K562 (cell line): ENCODE measurements around the gene ARHGAP42. TPM values are rescaled to one million over a fixed set of nuclear protein-coding genes. Genes with fewer than 3 reads are reported as not detected.

Experiments
- ATAC-seq: fragments of 200-7000 bp; cut with Tn5 transposase; 3 replicates; pipeline ENCODE4 v1.9.1; 2020; ENCODE audit warnings: moderate library complexity
- BruUV-seq: library from RNA; stranded (reverse); fragments of 400-500 nt; replicated peaks from 2 replicates; lab custom pipeline; 2021; lab: Mats Ljungman, UMichigan
- CTCF ChIA-PET: fragments of 300-600 bp; formaldehyde crosslinking; extraction: SDS; loops from one replicate; lab custom pipeline; 2021; ENCODE audit warnings: low intra/inter-chr PET ratio; lab: Yijun Ruan, JAX
- POLR2A ChIA-PET: fragments of 300-600, 350-650 bp; sonication (Branson Sonifier 250); formaldehyde crosslinking; extraction: SDS; loops from one replicate; lab custom pipeline; 2021; ENCODE audit warnings: antibody characterized with exemption, inconsistent platforms; lab: Yijun Ruan, JAX
- DNase-seq, 4 experiments: peaks; one replicate each; pipeline versions ENCODE4 v3.0.0 to v3.0.0-alpha.2; 2011 to 2018; ENCODE audit warnings: low spot score in 3 of 4, mixed read lengths in 3 of 4; ENCODE audit errors: extremely low read depth in 1 of 4
- FAIRE-seq: peaks from 2 replicates; lab custom pipeline; 2011; peaks lifted over from hg19 to GRCh38; lab: Jason Lieb, UNC
- H2AFZ ChIP-seq: 2 replicates; pipeline ENCODE4 v1.6.0; 2011; ENCODE audit warnings: low read depth, low read length, control low read depth, inconsistent platforms
- H3K27ac ChIP-seq: fragments of 200-600 bp; 3 replicates; pipeline ENCODE4 v1.8.0; 2011; ENCODE audit warnings: low read depth, mild to moderate bottlenecking, control low read depth, inconsistent platforms, low read length, moderate library complexity, mixed read lengths; ENCODE audit errors: extremely low read depth
- H3K27me3 ChIP-seq, 2 experiments: fragments of 300-600 bp in 1 of 2; 2 replicates in 1 of 2; 3 replicates in 1 of 2; pipeline versions ENCODE4 v1.6.0 to v1.8.0; 2011; ENCODE audit warnings: inconsistent platforms in 2 of 2, low read length in 2 of 2, mild to moderate bottlenecking in 1 of 2, mixed read lengths in 1 of 2, moderate library complexity in 1 of 2; ENCODE audit not compliant: control insufficient read depth in 2 of 2, insufficient read depth in 2 of 2
- H3K36me3 ChIP-seq: fragments of 300-600 bp; 3 replicates; pipeline ENCODE4 v1.8.0; 2011; ENCODE audit warnings: mild to moderate bottlenecking, low read length, inconsistent platforms; ENCODE audit not compliant: control insufficient read depth, insufficient read depth
- H3K4me1 ChIP-seq, 2 experiments: fragments of 200-600 bp in 1 of 2; replicated peaks in 1 of 2; 2 replicates in 1 of 2; 3 replicates in 1 of 2; pipeline versions ENCODE4 v1.5.1 to v1.8.0; 2011; ENCODE audit warnings: inconsistent platforms in 2 of 2, low read length in 2 of 2, mild to moderate bottlenecking in 1 of 2, mixed read lengths in 1 of 2, moderate library complexity in 1 of 2; ENCODE audit not compliant: control insufficient read depth in 2 of 2, insufficient read depth in 2 of 2
- H3K4me2 ChIP-seq: 2 replicates; pipeline ENCODE4 v1.6.1; 2011; ENCODE audit warnings: low read length, control low read depth, inconsistent platforms, mixed read lengths; ENCODE audit not compliant: insufficient read depth
- H3K4me3 ChIP-seq: fragments of 200-600 bp; sonication (generic), shearing (Covaris generic); 2 replicates; pipeline ENCODE4 v1.5.1; 2016; ENCODE audit warnings: control low read depth, inconsistent platforms
- H3K79me2 ChIP-seq: fragments of 200-600 bp; 3 replicates; pipeline ENCODE4 v1.8.0; 2011; ENCODE audit warnings: low read length, inconsistent platforms; ENCODE audit not compliant: control insufficient read depth, insufficient read depth
- H3K9ac ChIP-seq, 2 experiments: 2 replicates each; pipeline versions ENCODE4 v1.6.0 to v1.6.1; 2011; ENCODE audit warnings: low read depth in 2 of 2, low read length in 2 of 2, control low read depth in 1 of 2, inconsistent platforms in 1 of 2, mild to moderate bottlenecking in 1 of 2, mixed read lengths in 1 of 2; ENCODE audit not compliant: insufficient read depth in 1 of 2
- H3K9me1 ChIP-seq: one replicate; pipeline ENCODE4 v1.6.0; 2011; ENCODE audit warnings: inconsistent platforms, mild to moderate bottlenecking, low read length, moderate library complexity; ENCODE audit not compliant: control insufficient read depth, insufficient read depth
- H3K9me3 ChIP-seq: replicated peaks from 2 replicates; pipeline ENCODE4 v1.5.1; 2011; ENCODE audit warnings: low read depth, low read length, inconsistent platforms; ENCODE audit not compliant: control insufficient read depth, insufficient read depth
- H4K20me1 ChIP-seq: replicated peaks from 2 replicates; pipeline ENCODE4 v1.6.1; 2011; ENCODE audit warnings: low read length, inconsistent platforms, mixed read lengths; ENCODE audit not compliant: control insufficient read depth, insufficient read depth
- CREBBP ChIP-seq: IDR thresholded peaks from one replicate; pipeline ENCODE4 v1.6.1; 2012; ENCODE audit warnings: low read depth, mild to moderate bottlenecking, control low read depth, inconsistent platforms, low read length
- DDX20 ChIP-seq: fragments of 450-650 bp; IDR thresholded peaks from 2 replicates; pipeline ENCODE4 v1.6.1; 2016; ENCODE audit warnings: missing genetic modification characterization, low read depth, mild to moderate bottlenecking, missing compliant biosample characterization, moderate library complexity
- ELF4 ChIP-seq: fragments of 450-650 bp; formaldehyde crosslinking; IDR thresholded peaks from 2 replicates; pipeline ENCODE4 v1.4.0; 2022; ENCODE audit warnings: missing genetic modification characterization
- KDM2B ChIP-seq: fragments of 250-450 bp; sonication (Bioruptor Pico); IDR thresholded peaks from 2 replicates; pipeline ENCODE4 v1.8.0; 2021; ENCODE audit warnings: mild to moderate bottlenecking, moderate library complexity
- MITF ChIP-seq: IDR thresholded peaks from 2 replicates; pipeline ENCODE4 v1.6.1; 2014; ENCODE audit warnings: antibody characterized with exemption
- RAD21 ChIP-seq, 2 experiments: fragments of 250-450 bp in 1 of 2; fragments of 450-650 bp in 1 of 2; sonication (Bioruptor Pico) in 1 of 2; formaldehyde crosslinking in 1 of 2; IDR thresholded peaks in 1 of 2; conservative IDR thresholded peaks in 1 of 2; 2 replicates each; pipeline versions ENCODE4 v1.4.0 to v1.8.0; 2020 to 2022; ENCODE audit warnings: mild to moderate bottlenecking in 2 of 2, moderate library complexity in 1 of 2
- SNIP1 ChIP-seq: fragments of 450-650 bp; IDR thresholded peaks from 2 replicates; pipeline ENCODE4 v1.7.1; 2017; ENCODE audit warnings: low read depth, mild to moderate bottlenecking
- SRF ChIP-seq, 2 experiments: fragments of 250-450, 450-650 bp in 1 of 2; sonication (Bioruptor Pico) in 1 of 2; sonication (generic) in 1 of 2; formaldehyde crosslinking; IDR thresholded peaks; 2 replicates each; pipeline versions ENCODE4 v1.5.0 to v1.5.1; 2020 to 2022; ENCODE audit warnings: mild to moderate bottlenecking in 1 of 2, missing genetic modification reagents in 1 of 2
- TAF1 ChIP-seq: IDR thresholded peaks from 2 replicates; pipeline ENCODE4 v1.6.1; 2011; ENCODE audit warnings: mild to moderate bottlenecking, low read length, moderate library complexity; ENCODE audit not compliant: insufficient read depth, control insufficient read depth, severe bottlenecking; ENCODE audit errors: extremely low read depth
- TAL1 ChIP-seq: fragments of 450-650 bp; IDR thresholded peaks from 2 replicates; pipeline ENCODE4 v1.6.1; 2016; ENCODE audit warnings: mild to moderate bottlenecking
- ZFP91 ChIP-seq: sonication (generic); formaldehyde crosslinking; IDR thresholded peaks from 2 replicates; pipeline ENCODE4 v1.8.0; 2022; ENCODE audit warnings: mild to moderate bottlenecking, missing genetic modification reagents
- WGBS: fragments of 100-300 bp; shearing (Covaris generic); methylation state at CpG from one replicate; pipeline ENCODE4 v1.1.6; 2016; ENCODE audit warnings: low coverage, mixed read lengths; ENCODE audit not compliant: insufficient coverage; ENCODE audit errors: missing lambda C conversion rate; 5-methylcytosine and 5-hydroxymethylcytosine counted together
- in situ Hi-C: fragments of 300-500 bp; cut with MboI; formaldehyde crosslinking; loops from 4 replicates; pipeline ENCODE4 v1.15.0; 2018; ENCODE audit warnings: inconsistent platforms, mixed read lengths
- intact Hi-C: fragments of 100-400 bp; cut with micrococcal nuclease; formaldehyde crosslinking; loops from 2 replicates; pipeline ENCODE4 v1.14.2; 2022
- polyA plus RNA-seq, 8 experiments: library from polyadenylated mRNA; depleted of rRNA in 4 of 8; stranded (reverse) in 5 of 8; unstranded in 3 of 8; fragments of >200 nt; fragmentation: Nextera tagmentation in 2 of 8; fragmentation: Illumina TruSeq in 1 of 8; extraction: Ambion mirVana in 2 of 8; extraction: Trizol in 1 of 8; gene quantifications; 2 replicates each; pipeline versions ENCODE4 v1.2.1 to v1.2.3, GENCODE V29; 2011 to 2014; ENCODE audit warnings: inconsistent platforms in 1 of 8, missing spikeins in 1 of 8
- total RNA-seq, 7 experiments: library from RNA; depleted of rRNA in 6 of 7; stranded (reverse); fragments of >200 nt in 6 of 7; fragmentation: Illumina TruSeq in 2 of 7; extraction: Trizol in 2 of 7; gene quantifications; 2 replicates each; pipeline versions ENCODE4 v1.2.1 to v1.2.3, GENCODE V29; 2011 to 2021; ENCODE audit warnings: low replicate concordance in 1 of 7

ARHGAP42 gene
- total and polyA plus RNA-seq, 9 of the 15 experiments (the other 6 are each of a cell fraction or from before 2014, with no cell fraction given): 0.95 to 6.1 (median 2.4) TPM

GRCh38 chr11:100876815-100877520, 189.9 kb downstream of the ARHGAP42 start:
- intact Hi-C loops (no loop called here), in situ Hi-C loops (no loop called here)
- BruUV-seq: no TSS peak
- CTCF ChIA-PET: no interaction called here
- Histone ChIP-seq H3K4me2 (no peak overlapping the region), H3K9me3 (no peaks in the 10 kb centered on the region), H3K79me2 (no peaks in the 10 kb centered on the region), H2AFZ (no peak overlapping the region), H3K9me1 (no peaks in the 10 kb centered on the region), H3K9ac (no peak overlapping the region), H3K27me3 (no peaks in the 10 kb centered on the region), H3K4me3 (no peak overlapping the region), H3K27ac (no peak overlapping the region), H3K4me1 (peaks cover 0 to 2% of the 10 kb centered on the region in 2 experiments; a peak in 2 of 5 replicates), H3K36me3 (no peaks in the 10 kb centered on the region), H4K20me1 (no peaks in the 10 kb centered on the region)
- DNase-seq: no peak
- TF ChIP-seq SRF (CRISPR knock-in tag; IDR thresholded peaks at IDR 0.05) (peak in 1 of 2 experiments; percentile 45; a peak in 1 of 4 replicates), TAF1 (no peak)
- POLR2A ChIA-PET: interaction anchor here (0.5 to 1.5 kb wide), 3 partner anchors 10 to 390 kb away, joined by 3 to 4 read pairs (median 3); no protein-coding TSS in a partner anchor
- no peak for ATAC-seq
- no peak for FAIRE-seq
- 19% methylated on average over 3 of the region's 3 CpGs for WGBS

- POLR2A ChIA-PET: interaction anchor here (1.1 kb wide), 1 partner anchor 9 kb away, joined by 3 read pairs; no protein-coding TSS in a partner anchor
- TF ChIP-seq SNIP1 (no peak), RAD21 (CRISPR knock-in tag; conservative IDR thresholded peaks at IDR 0.05 in 1 of 2, IDR thresholded peaks at IDR 0.05 in 1 of 2) (no peak), ZFP91 (CRISPR knock-in tag) (no peak), TAL1 (no peak), CREBBP (no peak), MITF (no peak), DDX20 (tag) (no peak), KDM2B (CRISPR knock-in tag) (no peak), ELF4 (CRISPR knock-in tag) (no peak)
Measured at GRCh38 chr11:100878474-100878873, 191.4 kb downstream of the ARHGAP42 start.

More at GRCh38 chr11:100878474-100878873, 191.4 kb downstream of the ARHGAP42 start:
- CTCF ChIA-PET: no interaction called here
- Histone ChIP-seq H3K27ac (no peak overlapping the region), H3K9me1 (no peaks in the 10 kb centered on the region), H3K27me3 (no peaks in the 10 kb centered on the region), H4K20me1 (no peaks in the 10 kb centered on the region), H3K9me3 (no peaks in the 10 kb centered on the region), H3K4me3 (no peak overlapping the region), H3K4me2 (no peak overlapping the region), H3K9ac (no peak overlapping the region), H2AFZ (no peak overlapping the region), H3K79me2 (no peaks in the 10 kb centered on the region), H3K36me3 (no peaks in the 10 kb centered on the region), H3K4me1 (peaks cover 0 to 2% of the 10 kb centered on the region in 2 experiments; a peak in 2 of 5 replicates)
- no peak for FAIRE-seq
- in situ Hi-C loops (no loop called here), intact Hi-C loops (no loop called here)
- no peak for ATAC-seq
- no peak for DNase-seq
- no TSS peak for BruUV-seq
- WGBS: 40% methylated on average over 2 of the region's 2 CpGs
